Purkinje cell (primary cell): Measurements from ENCODE around the gene ABCG2. TPM values are rescaled to one million over a fixed set of nuclear protein-coding genes. Genes with fewer than 3 reads are reported as not detected.

Experiments used
- polyA plus RNA-seq: library from polyadenylated mRNA; unstranded; fragments of >200 nt; fragmentation: Nextera tagmentation; gene quantifications from 2 replicates; pipeline ENCODE4 v1.2.1, GENCODE V29; 2014

Gene ABCG2
- 0.76 and 2.0 TPM in 2 replicates for polyA plus RNA-seq

GRCh38 chr4:88158489-88159228, at the start of gene ABCG2:
Gene ABCG2, minus strand, starts transcription at chr4:88158639. Its CDS starts 18,644 bp downstream, at chr4:88139995.

Other genes with a start within 250 kb of the ABCG2 start
- gene SPP1, start 182.9 kb downstream of the ABCG2 start, polyA plus RNA-seq = 9.8 and 21.8 TPM in 2 replicates
- 5.3 and 7.0 TPM in 2 replicates for gene PKD2, start 151.0 kb downstream of the ABCG2 start, polyA plus RNA-seq
- gene PPM1K, start 125.9 kb upstream of the ABCG2 start, polyA plus RNA-seq = 35.1 and 41.1 TPM in 2 replicates
- 2.6 and 10.1 TPM in 2 replicates for gene HERC6, start 220.2 kb upstream of the ABCG2 start, polyA plus RNA-seq